Measurements from ENCODE around the gene MAMLD1.
A peak's percentile ranks its signal among the peaks of the same experiment; 100 is the strongest.

Gene MAMLD1

GRCh38 chrX:150365051-150365989, 2.2 kb downstream of the MAMLD1 start:
- peaks cover 51% of the 10 kb centered on the region for H3K27me3 ChIP-seq (ENCODE audit: control insufficient read depth, insufficient read depth, low read length, poor library complexity, severe bottlenecking)
- H3K4me1 ChIP-seq (ENCODE audit: control insufficient read depth, insufficient read depth, low read length), result no peaks in the 10 kb centered on the region
- WGBS, 2 experiments, result 0% methylated on average over 67 to 70 of the region's 75 CpGs
- no peaks in the 10 kb centered on the region for H3K9me3 ChIP-seq (ENCODE audit: control insufficient read depth, low read length)
- H3K4me3 ChIP-seq (ENCODE audit: insufficient read depth, low read depth, low read length), result peak overlapping the region; percentile 39
- H3K27ac ChIP-seq (ENCODE audit: insufficient read depth, low read depth, low read length, poor library complexity, severe bottlenecking), result no peak overlapping the region
- no peaks in the 10 kb centered on the region for H3K36me3 ChIP-seq (ENCODE audit: control insufficient read depth, insufficient read depth, low read length)

DNA sequence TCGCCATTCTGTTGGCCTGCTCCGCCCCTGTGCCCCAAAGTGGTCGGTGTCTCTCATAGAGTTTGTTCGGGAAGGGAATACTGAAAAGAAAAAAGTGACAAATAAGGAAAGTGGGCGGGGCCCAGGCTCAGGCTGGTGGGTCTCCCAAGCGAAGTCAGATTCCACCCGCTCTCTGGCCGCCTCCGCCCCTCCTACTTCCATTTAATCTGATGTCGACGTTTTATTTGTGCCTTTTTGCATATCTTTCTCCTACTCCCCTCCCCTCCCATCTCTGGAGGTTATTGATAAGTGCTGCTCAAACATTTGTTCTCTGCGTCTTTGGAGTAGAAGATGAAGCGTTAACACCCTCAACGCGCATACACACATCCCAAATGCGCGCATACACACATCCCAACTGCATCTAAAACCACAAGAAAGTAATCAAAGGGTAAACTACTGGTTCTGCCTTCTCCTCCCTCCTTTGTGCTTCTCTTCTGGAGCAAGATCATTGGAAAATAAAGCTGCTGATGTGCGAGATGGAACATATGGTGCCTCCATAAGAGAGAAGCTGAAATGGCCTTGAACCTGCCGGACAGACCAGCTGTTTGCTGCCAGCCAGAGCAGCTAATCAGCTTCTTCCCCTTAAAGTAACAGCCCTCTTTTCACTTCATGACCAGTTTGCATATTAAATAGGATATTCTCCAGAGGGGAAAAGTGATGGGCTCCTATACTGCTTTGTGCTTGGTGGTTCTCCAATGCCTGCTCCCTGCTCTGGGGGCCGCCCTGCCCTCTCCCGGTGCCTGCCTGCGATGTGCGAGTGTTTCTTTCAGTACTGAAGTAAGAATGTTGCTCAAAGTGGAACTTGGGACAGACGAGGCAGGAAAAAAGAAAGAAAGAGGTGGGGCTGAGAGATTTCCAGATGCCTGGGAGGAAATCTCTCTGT, 3.1 kb downstream of the MAMLD1 start:
- peak overlapping the region; percentile 18 for H3K4me3 ChIP-seq (ENCODE audit: insufficient read depth, low read depth, low read length)
- no peaks in the 10 kb centered on the region for H3K9me3 ChIP-seq (ENCODE audit: control insufficient read depth, low read length)
- H3K36me3 ChIP-seq (ENCODE audit: control insufficient read depth, insufficient read depth, low read length), result no peaks in the 10 kb centered on the region
- peaks cover 42% of the 10 kb centered on the region for H3K27me3 ChIP-seq (ENCODE audit: control insufficient read depth, insufficient read depth, low read length, poor library complexity, severe bottlenecking)
- no peak overlapping the region for H3K27ac ChIP-seq (ENCODE audit: insufficient read depth, low read depth, low read length, poor library complexity, severe bottlenecking)
- no peaks in the 10 kb centered on the region for H3K4me1 ChIP-seq (ENCODE audit: control insufficient read depth, insufficient read depth, low read length)
- 3 to 6% methylated on average over 20 to 24 of the region's 24 CpGs for WGBS, 2 experiments

- Histone ChIP-seq H3K27ac (ENCODE audit: insufficient read depth, low read depth, low read length, poor library complexity, severe bottlenecking) (no peak overlapping the region), H3K9me3 (ENCODE audit: control insufficient read depth, low read length) (no peaks in the 10 kb centered on the region), H3K4me1 (ENCODE audit: control insufficient read depth, insufficient read depth, low read length) (peaks cover under 1% of the 10 kb centered on the region), H3K27me3 (ENCODE audit: control insufficient read depth, insufficient read depth, low read length, poor library complexity, severe bottlenecking) (peaks cover 34% of the 10 kb centered on the region), H3K4me3 (ENCODE audit: insufficient read depth, low read depth, low read length) (no peak overlapping the region), H3K36me3 (ENCODE audit: control insufficient read depth, insufficient read depth, low read length) (no peaks in the 10 kb centered on the region)
- WGBS, 2 experiments, result 0 to 3% methylated on average over 2 to 3 of the region's 5 CpGs
These were observed 3.9 kb downstream of the MAMLD1 start for GRCh38 chrX:150366951-150367545.

GRCh38 chrX:150370589-150371312, 7.6 kb downstream of the MAMLD1 start:
- Histone ChIP-seq H3K4me3 (ENCODE audit: insufficient read depth, low read depth, low read length) (no peak overlapping the region), H3K27ac (ENCODE audit: insufficient read depth, low read depth, low read length, poor library complexity, severe bottlenecking) (no peak overlapping the region), H3K27me3 (ENCODE audit: control insufficient read depth, insufficient read depth, low read length, poor library complexity, severe bottlenecking) (peaks cover 9% of the 10 kb centered on the region), H3K9me3 (ENCODE audit: control insufficient read depth, low read length) (no peaks in the 10 kb centered on the region), H3K36me3 (ENCODE audit: control insufficient read depth, insufficient read depth, low read length) (no peaks in the 10 kb centered on the region), H3K4me1 (ENCODE audit: control insufficient read depth, insufficient read depth, low read length) (peaks cover 18% of the 10 kb centered on the region)
- WGBS, 2 experiments, result 82 to 93% methylated on average over 4 to 5 of the region's 5 CpGs

GRCh38 chrX:150371877-150372276, 8.8 kb downstream of the MAMLD1 start:
- H3K4me3 ChIP-seq (ENCODE audit: insufficient read depth, low read depth, low read length), result no peak overlapping the region
- WGBS, 2 experiments, result 90 to 94% methylated on average over 6 of the region's 6 CpGs
- H3K27me3 ChIP-seq (ENCODE audit: control insufficient read depth, insufficient read depth, low read length, poor library complexity, severe bottlenecking), result peaks cover 2% of the 10 kb centered on the region
- no peaks in the 10 kb centered on the region for H3K9me3 ChIP-seq (ENCODE audit: control insufficient read depth, low read length)
- no peaks in the 10 kb centered on the region for H3K36me3 ChIP-seq (ENCODE audit: control insufficient read depth, insufficient read depth, low read length)
- H3K4me1 ChIP-seq (ENCODE audit: control insufficient read depth, insufficient read depth, low read length), result peaks cover 18% of the 10 kb centered on the region
- H3K27ac ChIP-seq (ENCODE audit: insufficient read depth, low read depth, low read length, poor library complexity, severe bottlenecking), result no peak overlapping the region

DNA sequence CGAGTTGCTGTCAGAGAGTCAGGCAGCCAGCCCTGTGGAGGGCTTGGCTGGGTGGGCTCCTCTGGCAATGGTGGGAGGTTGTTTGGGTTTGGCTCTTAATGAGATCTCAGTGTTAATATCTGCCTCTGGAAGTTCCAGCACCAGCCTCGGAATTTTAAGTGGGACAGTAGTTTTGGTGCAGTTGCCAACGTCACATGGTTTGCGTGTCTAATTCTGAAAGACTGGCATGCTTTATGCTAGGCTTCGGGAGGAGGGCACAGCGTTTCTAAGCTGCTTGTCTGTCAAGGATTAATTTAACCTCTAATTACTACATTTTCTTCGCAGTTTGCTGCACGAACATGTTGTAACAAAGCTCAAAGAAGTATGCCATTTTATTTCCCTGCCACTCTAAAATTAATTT, 9.2 kb downstream of the MAMLD1 start:
- Histone ChIP-seq H3K9me3 (ENCODE audit: control insufficient read depth, low read length) (no peaks in the 10 kb centered on the region), H3K27ac (ENCODE audit: insufficient read depth, low read depth, low read length, poor library complexity, severe bottlenecking) (no peak overlapping the region), H3K4me1 (ENCODE audit: control insufficient read depth, insufficient read depth, low read length) (peaks cover 21% of the 10 kb centered on the region), H3K27me3 (ENCODE audit: control insufficient read depth, insufficient read depth, low read length, poor library complexity, severe bottlenecking) (no peaks in the 10 kb centered on the region), H3K36me3 (ENCODE audit: control insufficient read depth, insufficient read depth, low read length) (no peaks in the 10 kb centered on the region), H3K4me3 (ENCODE audit: insufficient read depth, low read depth, low read length) (no peak overlapping the region)
- 90 to 93% methylated on average over 8 of the region's 8 CpGs for WGBS, 2 experiments

GRCh38 chrX:150372756-150373155, 9.6 kb downstream of the MAMLD1 start:
- no peaks in the 10 kb centered on the region for H3K36me3 ChIP-seq (ENCODE audit: control insufficient read depth, insufficient read depth, low read length)
- H3K27ac ChIP-seq (ENCODE audit: insufficient read depth, low read depth, low read length, poor library complexity, severe bottlenecking), result no peak overlapping the region
- no peak overlapping the region for H3K4me3 ChIP-seq (ENCODE audit: insufficient read depth, low read depth, low read length)
- H3K9me3 ChIP-seq (ENCODE audit: control insufficient read depth, low read length), result no peaks in the 10 kb centered on the region
- peaks cover 23% of the 10 kb centered on the region for H3K4me1 ChIP-seq (ENCODE audit: control insufficient read depth, insufficient read depth, low read length)
- WGBS, 2 experiments, result 79 to 89% methylated on average over 6 of the region's 6 CpGs
- no peaks in the 10 kb centered on the region for H3K27me3 ChIP-seq (ENCODE audit: control insufficient read depth, insufficient read depth, low read length, poor library complexity, severe bottlenecking)

DNA sequence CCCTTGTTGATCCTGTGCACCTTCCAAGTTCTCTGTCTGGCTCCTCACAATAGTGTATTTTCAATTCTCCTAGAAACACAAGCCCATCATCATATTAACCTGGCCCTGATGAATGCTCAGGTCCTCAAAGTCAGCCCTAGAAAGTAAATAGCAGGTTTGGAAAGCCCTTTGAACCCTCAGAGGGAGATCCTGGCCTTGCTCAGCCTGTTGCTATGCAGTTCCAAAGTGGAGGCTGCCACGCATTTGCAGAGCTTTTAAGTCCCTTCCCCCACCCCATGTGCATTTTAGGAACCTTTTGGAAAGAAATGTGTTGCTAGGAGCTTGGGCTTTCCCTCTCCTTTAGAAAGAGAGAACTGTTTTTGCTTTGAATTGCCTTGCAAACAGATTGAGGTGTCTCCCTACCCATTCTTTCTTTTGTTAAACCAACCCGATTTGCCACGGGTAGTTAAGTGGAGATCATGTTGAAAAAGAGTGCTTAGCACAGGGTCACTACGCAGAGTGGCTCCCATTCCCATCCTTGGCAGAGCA, 12.2 kb downstream of the MAMLD1 start:
- H3K4me1 ChIP-seq (ENCODE audit: control insufficient read depth, insufficient read depth, low read length), result peaks cover 23% of the 10 kb centered on the region
- H3K36me3 ChIP-seq (ENCODE audit: control insufficient read depth, insufficient read depth, low read length), result no peaks in the 10 kb centered on the region
- H3K27me3 ChIP-seq (ENCODE audit: control insufficient read depth, insufficient read depth, low read length, poor library complexity, severe bottlenecking), result no peaks in the 10 kb centered on the region
- H3K4me3 ChIP-seq (ENCODE audit: insufficient read depth, low read depth, low read length), result no peak overlapping the region
- peak overlapping the region; percentile 63 for H3K27ac ChIP-seq (ENCODE audit: insufficient read depth, low read depth, low read length, poor library complexity, severe bottlenecking)
- no peaks in the 10 kb centered on the region for H3K9me3 ChIP-seq (ENCODE audit: control insufficient read depth, low read length)
- 7 to 22% methylated on average over 3 to 4 of the region's 4 CpGs for WGBS, 2 experiments

DNA sequence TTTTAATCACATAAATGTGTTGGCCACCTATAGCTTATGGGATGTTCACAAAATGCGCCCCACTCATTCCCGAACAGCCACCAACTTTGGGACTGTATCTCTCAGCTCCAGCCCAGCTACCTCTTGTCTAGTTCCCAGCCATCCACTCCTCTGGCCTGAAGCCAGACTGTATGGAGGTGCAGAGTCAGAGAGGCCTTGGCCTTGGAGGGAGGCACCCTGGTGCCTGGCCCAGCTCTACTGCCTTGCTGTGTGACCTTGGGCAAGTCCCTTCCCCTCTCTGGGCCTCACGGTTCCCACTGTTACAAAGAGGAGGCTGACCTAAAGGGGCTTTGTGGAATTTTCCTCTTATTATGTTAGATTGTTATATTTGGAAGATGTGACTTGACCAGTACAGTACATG, 13.9 kb downstream of the MAMLD1 start:
- peaks cover 23% of the 10 kb centered on the region for H3K4me1 ChIP-seq (ENCODE audit: control insufficient read depth, insufficient read depth, low read length)
- no peak overlapping the region for H3K4me3 ChIP-seq (ENCODE audit: insufficient read depth, low read depth, low read length)
- WGBS, 2 experiments, result 80 to 97% methylated on average over 2 to 3 of the region's 3 CpGs

More for the DNA sequence above, 13.9 kb downstream of the MAMLD1 start:
- H3K36me3 ChIP-seq (ENCODE audit: control insufficient read depth, insufficient read depth, low read length), result no peaks in the 10 kb centered on the region
- no peaks in the 10 kb centered on the region for H3K9me3 ChIP-seq (ENCODE audit: control insufficient read depth, low read length)
- no peaks in the 10 kb centered on the region for H3K27me3 ChIP-seq (ENCODE audit: control insufficient read depth, insufficient read depth, low read length, poor library complexity, severe bottlenecking)
- no peak overlapping the region for H3K27ac ChIP-seq (ENCODE audit: insufficient read depth, low read depth, low read length, poor library complexity, severe bottlenecking)

Measured in ectodermal cell (in vitro differentiated cells).